DND-41 (cell line): ENCODE results near the gene PPP1R13L.

Experiments used
- EZH2 ChIP-seq: IDR thresholded peaks from 3 replicates; pipeline ENCODE4 v1.6.1; 2012; ENCODE audit warnings: borderline replicate concordance, low read depth, mild to moderate bottlenecking, moderate library complexity, low read length, inconsistent platforms; ENCODE audit not compliant: severe bottlenecking
- TF ChIP-seq, protein P1 (sequence below): IDR thresholded peaks from 2 replicates; pipeline ENCODE4 v1.5.1; 2012; ENCODE audit warnings: borderline replicate concordance, low read length, moderate library complexity, mild to moderate bottlenecking; ENCODE audit not compliant: poor library complexity, severe bottlenecking; ENCODE audit errors: extremely low read depth

DNA sequence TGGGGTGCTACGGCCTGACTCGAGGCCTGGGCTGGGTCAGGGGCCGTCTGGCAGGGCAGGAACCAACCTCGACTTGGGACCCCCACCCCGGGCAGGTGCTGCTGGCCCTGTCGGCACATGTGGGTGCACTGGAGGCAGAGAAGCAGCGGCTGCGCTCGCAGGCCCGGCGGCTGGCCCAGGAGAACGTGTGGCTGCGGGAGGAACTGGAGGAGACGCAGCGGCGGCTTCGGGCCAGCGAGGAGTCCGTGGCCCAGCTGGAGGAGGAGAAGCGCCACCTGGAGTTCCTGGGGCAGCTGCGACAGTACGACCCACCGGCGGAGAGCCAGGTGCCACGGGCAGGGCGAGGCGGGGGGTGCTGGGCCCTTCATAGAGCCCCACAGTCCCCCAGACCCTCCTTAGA, 58.4 kb downstream of the PPP1R13L start:
- TF ChIP-seq, protein P1, sequence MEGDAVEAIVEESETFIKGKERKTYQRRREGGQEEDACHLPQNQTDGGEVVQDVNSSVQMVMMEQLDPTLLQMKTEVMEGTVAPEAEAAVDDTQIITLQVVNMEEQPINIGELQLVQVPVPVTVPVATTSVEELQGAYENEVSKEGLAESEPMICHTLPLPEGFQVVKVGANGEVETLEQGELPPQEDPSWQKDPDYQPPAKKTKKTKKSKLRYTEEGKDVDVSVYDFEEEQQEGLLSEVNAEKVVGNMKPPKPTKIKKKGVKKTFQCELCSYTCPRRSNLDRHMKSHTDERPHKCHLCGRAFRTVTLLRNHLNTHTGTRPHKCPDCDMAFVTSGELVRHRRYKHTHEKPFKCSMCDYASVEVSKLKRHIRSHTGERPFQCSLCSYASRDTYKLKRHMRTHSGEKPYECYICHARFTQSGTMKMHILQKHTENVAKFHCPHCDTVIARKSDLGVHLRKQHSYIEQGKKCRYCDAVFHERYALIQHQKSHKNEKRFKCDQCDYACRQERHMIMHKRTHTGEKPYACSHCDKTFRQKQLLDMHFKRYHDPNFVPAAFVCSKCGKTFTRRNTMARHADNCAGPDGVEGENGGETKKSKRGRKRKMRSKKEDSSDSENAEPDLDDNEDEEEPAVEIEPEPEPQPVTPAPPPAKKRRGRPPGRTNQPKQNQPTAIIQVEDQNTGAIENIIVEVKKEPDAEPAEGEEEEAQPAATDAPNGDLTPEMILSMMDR: no peak
- TF ChIP-seq EZH2: no peak
